Hepatocyte (in vitro differentiated cells): ENCODE results near the gene CAPG.

Source experiments
- CTCF ChIP-seq: fragments of 200-600 bp; sonication (generic); IDR thresholded peaks from 2 replicates; pipeline ENCODE4 v1.5.1; 2016; ENCODE audit warnings: antibody characterized with exemption, mild to moderate bottlenecking; ENCODE audit not compliant: poor library complexity
- EZH2 ChIP-seq: fragments of 200-600 bp; sonication (generic); IDR thresholded peaks from 2 replicates; pipeline ENCODE4 v1.6.1; 2016; ENCODE audit warnings: antibody characterized with exemption, mild to moderate bottlenecking, borderline replicate concordance

GRCh38 chr2:85445316-85446295, 35.4 kb upstream of the CAPG start:
- no peak for TF ChIP-seq EZH2
- TF ChIP-seq CTCF = no peak
